HepG2 (cell line): Measurements from ENCODE around the gene ELP1. TPM values are rescaled to one million over a fixed set of nuclear protein-coding genes. Genes with fewer than 3 reads are reported as not detected.
A peak's percentile ranks its signal among the peaks of the same experiment; 100 is the strongest.

Source experiments
- AGO1 ChIP-seq: fragments of 200-400 bp; formaldehyde crosslinking; IDR thresholded peaks from 2 replicates; pipeline ENCODE4 v1.6.1; 2017; ENCODE audit warnings: mild to moderate bottlenecking, low read depth, low read length, moderate library complexity; ENCODE audit not compliant: poor library complexity, severe bottlenecking
- CHCHD3 ChIP-seq: sonication (generic); formaldehyde crosslinking; IDR thresholded peaks from 2 replicates; pipeline ENCODE4 v1.8.0; 2022; ENCODE audit warnings: mild to moderate bottlenecking, missing genetic modification reagents, moderate library complexity
- CREB1 ChIP-seq, 2 experiments: fragments of 450-650 bp in 1 of 2; IDR thresholded peaks; 2 replicates each; pipeline ENCODE4 v1.6.1; 2016 to 2017; ENCODE audit warnings: control low read depth in 1 of 2, mild to moderate bottlenecking in 1 of 2, missing compliant biosample characterization in 1 of 2, missing genetic modification characterization in 1 of 2
- FOXA3 ChIP-seq: IDR thresholded peaks from 2 replicates; pipeline ENCODE4 v1.6.1; 2016; ENCODE audit warnings: missing genetic modification reagents, missing compliant biosample characterization
- KLF16 ChIP-seq, 2 experiments: sonication (generic) in 1 of 2; formaldehyde crosslinking in 1 of 2; IDR thresholded peaks; 2 replicates each; pipeline versions ENCODE4 v1.6.1 to v1.8.0; 2016 to 2023; ENCODE audit warnings: missing genetic modification reagents in 2 of 2, missing compliant biosample characterization in 1 of 2
- MIER2 ChIP-seq: IDR thresholded peaks from 2 replicates; pipeline ENCODE4 v1.6.1; 2016; ENCODE audit warnings: missing biosample characterization, missing genetic modification reagents
- NFE2 ChIP-seq: sonication (generic); formaldehyde crosslinking; IDR thresholded peaks from 2 replicates; pipeline ENCODE4 v1.4.0; 2020; ENCODE audit warnings: missing genetic modification reagents
- SOX13 ChIP-seq, 3 experiments: fragments of 450-650 bp in 1 of 3; sonication (generic) in 1 of 3; formaldehyde crosslinking in 1 of 3; IDR thresholded peaks in 2 of 3; conservative IDR thresholded peaks in 1 of 3; 2 replicates each; pipeline versions ENCODE4 v1.5.0 to v1.6.1; 2016 to 2020; ENCODE audit warnings: antibody characterized with exemption in 1 of 3, mild to moderate bottlenecking in 1 of 3, missing compliant biosample characterization in 1 of 3, missing genetic modification reagents in 1 of 3, moderate library complexity in 1 of 3
- SOX6 ChIP-seq, 2 experiments: fragments of 450-650 bp in 1 of 2; sonication (generic) in 1 of 2; formaldehyde crosslinking in 1 of 2; IDR thresholded peaks; 2 replicates each; pipeline versions ENCODE4 v1.4.0 to v1.6.1; 2017 to 2020; ENCODE audit warnings: antibody characterized with exemption in 1 of 2, mild to moderate bottlenecking in 1 of 2, missing genetic modification reagents in 1 of 2
- SRSF4 ChIP-seq: fragments of 200-400 bp; formaldehyde crosslinking; IDR thresholded peaks from one replicate; pipeline ENCODE4 v1.6.1; 2018; ENCODE audit warnings: mild to moderate bottlenecking, low read depth, low read length, moderate library complexity; ENCODE audit not compliant: poor library complexity, severe bottlenecking
- TCF7 ChIP-seq: sonication (generic); IDR thresholded peaks from 2 replicates; pipeline ENCODE4 v1.6.1; 2016; ENCODE audit warnings: antibody characterized with exemption, low read depth
- TOPORS ChIP-seq: sonication (generic); formaldehyde crosslinking; IDR thresholded peaks from 2 replicates; pipeline ENCODE4 v1.8.0; 2023; ENCODE audit warnings: mild to moderate bottlenecking, missing genetic modification reagents
- ZBTB21 ChIP-seq: sonication (generic); formaldehyde crosslinking; IDR thresholded peaks from 2 replicates; pipeline ENCODE4 v1.4.0; 2020; ENCODE audit warnings: missing genetic modification reagents
- ZFP36 ChIP-seq: fragments of 150-350 bp; IDR thresholded peaks from 2 replicates; pipeline ENCODE4 v1.6.1; 2018; ENCODE audit warnings: borderline replicate concordance, low read length, low read depth; ENCODE audit not compliant: partially characterized antibody
- ZMYM4 ChIP-seq: sonication (generic); formaldehyde crosslinking; IDR thresholded peaks from 2 replicates; pipeline ENCODE4 v1.8.1; 2023; ENCODE audit warnings: mild to moderate bottlenecking, missing genetic modification reagents
- ZNF24 ChIP-seq: fragments of 450-650 bp; IDR thresholded peaks from 2 replicates; pipeline ENCODE4 v1.6.1; 2017; ENCODE audit warnings: antibody characterized with exemption, mild to moderate bottlenecking
- ZNF660 ChIP-seq: sonication (generic); formaldehyde crosslinking; IDR thresholded peaks from 2 replicates; pipeline ENCODE4 v1.5.1; 2020; ENCODE audit warnings: mild to moderate bottlenecking, low read depth, missing genetic modification reagents, borderline replicate concordance
- ZNF7 ChIP-seq: IDR thresholded peaks from 2 replicates; pipeline ENCODE4 v1.6.1; 2016; ENCODE audit warnings: missing biosample characterization, missing genetic modification reagents
- polyA plus RNA-seq, 8 experiments: library from polyadenylated mRNA; depleted of rRNA in 3 of 8; stranded (reverse) in 7 of 8; unstranded in 1 of 8; fragments of >200 nt; fragmentation: Illumina TruSeq in 4 of 8; extraction: Trizol in 4 of 8; gene quantifications; 2 replicates each; pipeline versions ENCODE4 v1.2.1 to v1.2.3, GENCODE V29; 2011 to 2016; ENCODE audit warnings: low read depth in 4 of 8, missing spikeins in 1 of 8, mixed read lengths in 1 of 8; ENCODE audit not compliant: insufficient read depth in 1 of 8
- total RNA-seq, 5 experiments: library from RNA; depleted of rRNA; stranded (reverse); fragments of >200 nt; fragmentation: Illumina TruSeq; extraction: Trizol; gene quantifications; 2 replicates each; pipeline ENCODE4 v1.2.3, GENCODE V29; 2016; ENCODE audit warnings: low read depth in 1 of 5
- TF ChIP-seq, protein P1 (sequence below): sonication (generic); formaldehyde crosslinking; IDR thresholded peaks from 2 replicates; pipeline ENCODE4 v1.8.0; 2022; ENCODE audit warnings: low read depth, missing genetic modification reagents
- TF ChIP-seq, protein P2 (sequence below): sonication (generic); formaldehyde crosslinking; IDR thresholded peaks from 2 replicates; pipeline ENCODE4 v1.4.0; 2020; ENCODE audit warnings: mild to moderate bottlenecking, missing genetic modification reagents, borderline replicate concordance
- TF ChIP-seq, protein P3 (sequence below): sonication (generic); formaldehyde crosslinking; IDR thresholded peaks from 2 replicates; pipeline ENCODE4 v1.4.0; 2020; ENCODE audit warnings: missing genetic modification reagents, low read depth, mild to moderate bottlenecking, borderline replicate concordance

ELP1 gene
- total and polyA plus RNA-seq, 2 of the 13 experiments (the other 11 are each of a cell fraction or from before 2014, with no cell fraction given), result 157 to 275 TPM

DNA sequence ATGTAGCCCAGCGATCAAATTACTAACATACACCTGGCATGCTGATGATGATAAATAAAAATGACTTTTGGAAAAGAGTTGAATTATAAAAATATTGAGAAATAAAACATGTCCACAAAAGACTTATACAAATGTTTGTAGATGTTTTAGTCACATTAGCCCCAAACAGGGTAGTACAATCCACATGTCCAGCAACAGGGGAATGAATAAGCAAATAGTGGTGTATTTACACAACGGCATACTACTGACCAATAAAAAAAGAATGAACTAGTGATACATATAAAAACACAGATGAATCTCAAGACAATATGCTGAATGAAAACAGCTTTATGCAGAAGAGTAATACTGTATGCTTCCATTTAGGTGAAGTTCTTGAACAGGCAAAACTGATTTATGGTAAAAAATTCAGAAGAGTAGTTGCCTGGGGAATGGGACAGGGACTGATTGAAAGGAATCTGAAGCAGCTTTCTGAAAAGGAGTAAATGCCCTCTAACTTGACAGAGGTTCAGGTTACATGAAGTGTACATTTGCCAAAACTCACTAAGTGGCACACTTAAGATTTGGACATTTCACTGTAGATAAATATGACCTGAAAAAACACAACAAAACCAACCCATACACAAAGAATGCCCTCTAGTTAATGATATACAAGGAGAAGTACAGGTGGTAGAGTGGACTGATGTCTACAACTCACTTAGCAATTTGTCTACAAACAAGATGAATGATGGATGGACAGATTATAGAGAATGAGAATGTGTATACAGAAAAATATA is 36.4 kb downstream of the ELP1 start (continued):
- TF ChIP-seq ZBTB21 (CRISPR knock-in tag), result no peak
- TF ChIP-seq, protein P1, sequence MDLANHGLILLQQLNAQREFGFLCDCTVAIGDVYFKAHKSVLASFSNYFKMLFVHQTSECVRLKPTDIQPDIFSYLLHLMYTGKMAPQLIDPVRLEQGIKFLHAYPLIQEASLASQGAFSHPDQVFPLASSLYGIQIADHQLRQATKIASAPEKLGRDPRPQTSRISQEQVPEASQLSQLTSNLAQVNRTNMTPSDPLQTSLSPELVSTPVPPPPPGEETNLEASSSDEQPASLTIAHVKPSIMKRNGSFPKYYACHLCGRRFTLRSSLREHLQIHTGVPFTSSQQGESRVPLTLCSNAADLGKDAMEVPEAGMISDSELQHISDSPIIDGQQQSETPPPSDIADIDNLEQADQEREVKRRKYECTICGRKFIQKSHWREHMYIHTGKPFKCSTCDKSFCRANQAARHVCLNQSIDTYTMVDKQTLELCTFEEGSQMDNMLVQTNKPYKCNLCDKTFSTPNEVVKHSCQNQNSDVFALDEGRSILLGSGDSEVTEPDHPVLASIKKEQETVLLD, result no peak
- TF ChIP-seq SOX6 (IDR thresholded peaks at IDR 0.05), result no peak
- peak; percentile 38; the same call in 1 of the 2 replicates for TF ChIP-seq SOX6 (CRISPR knock-in tag; IDR thresholded peaks at IDR 0.05)
- no peak for TF ChIP-seq CHCHD3 (CRISPR knock-in tag)
- TF ChIP-seq TCF7, result no peak
- no peak for TF ChIP-seq ZNF24
- no peak for TF ChIP-seq CREB1 (IDR thresholded peaks at IDR 0.05)
- peak; percentile 20; the same call in 1 of the 2 replicates for TF ChIP-seq CREB1 (CRISPR knock-in tag; IDR thresholded peaks at IDR 0.05)
- TF ChIP-seq, protein P2, sequence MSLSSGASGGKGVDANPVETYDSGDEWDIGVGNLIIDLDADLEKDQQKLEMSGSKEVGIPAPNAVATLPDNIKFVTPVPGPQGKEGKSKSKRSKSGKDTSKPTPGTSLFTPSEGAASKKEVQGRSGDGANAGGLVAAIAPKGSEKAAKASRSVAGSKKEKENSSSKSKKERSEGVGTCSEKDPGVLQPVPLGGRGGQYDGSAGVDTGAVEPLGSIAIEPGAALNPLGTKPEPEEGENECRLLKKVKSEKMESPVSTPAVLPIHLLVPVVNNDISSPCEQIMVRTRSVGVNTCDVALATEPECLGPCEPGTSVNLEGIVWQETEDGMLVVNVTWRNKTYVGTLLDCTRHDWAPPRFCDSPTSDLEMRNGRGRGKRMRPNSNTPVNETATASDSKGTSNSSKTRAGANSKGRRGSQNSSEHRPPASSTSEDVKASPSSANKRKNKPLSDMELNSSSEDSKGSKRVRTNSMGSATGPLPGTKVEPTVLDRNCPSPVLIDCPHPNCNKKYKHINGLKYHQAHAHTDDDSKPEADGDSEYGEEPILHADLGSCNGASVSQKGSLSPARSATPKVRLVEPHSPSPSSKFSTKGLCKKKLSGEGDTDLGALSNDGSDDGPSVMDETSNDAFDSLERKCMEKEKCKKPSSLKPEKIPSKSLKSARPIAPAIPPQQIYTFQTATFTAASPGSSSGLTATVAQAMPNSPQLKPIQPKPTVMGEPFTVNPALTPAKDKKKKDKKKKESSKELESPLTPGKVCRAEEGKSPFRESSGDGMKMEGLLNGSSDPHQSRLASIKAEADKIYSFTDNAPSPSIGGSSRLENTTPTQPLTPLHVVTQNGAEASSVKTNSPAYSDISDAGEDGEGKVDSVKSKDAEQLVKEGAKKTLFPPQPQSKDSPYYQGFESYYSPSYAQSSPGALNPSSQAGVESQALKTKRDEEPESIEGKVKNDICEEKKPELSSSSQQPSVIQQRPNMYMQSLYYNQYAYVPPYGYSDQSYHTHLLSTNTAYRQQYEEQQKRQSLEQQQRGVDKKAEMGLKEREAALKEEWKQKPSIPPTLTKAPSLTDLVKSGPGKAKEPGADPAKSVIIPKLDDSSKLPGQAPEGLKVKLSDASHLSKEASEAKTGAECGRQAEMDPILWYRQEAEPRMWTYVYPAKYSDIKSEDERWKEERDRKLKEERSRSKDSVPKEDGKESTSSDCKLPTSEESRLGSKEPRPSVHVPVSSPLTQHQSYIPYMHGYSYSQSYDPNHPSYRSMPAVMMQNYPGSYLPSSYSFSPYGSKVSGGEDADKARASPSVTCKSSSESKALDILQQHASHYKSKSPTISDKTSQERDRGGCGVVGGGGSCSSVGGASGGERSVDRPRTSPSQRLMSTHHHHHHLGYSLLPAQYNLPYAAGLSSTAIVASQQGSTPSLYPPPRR (CRISPR knock-in tag), result 0 out of 2 replicates have a peak, but pooled peaks have one; percentile 15
- TF ChIP-seq, protein P3, sequence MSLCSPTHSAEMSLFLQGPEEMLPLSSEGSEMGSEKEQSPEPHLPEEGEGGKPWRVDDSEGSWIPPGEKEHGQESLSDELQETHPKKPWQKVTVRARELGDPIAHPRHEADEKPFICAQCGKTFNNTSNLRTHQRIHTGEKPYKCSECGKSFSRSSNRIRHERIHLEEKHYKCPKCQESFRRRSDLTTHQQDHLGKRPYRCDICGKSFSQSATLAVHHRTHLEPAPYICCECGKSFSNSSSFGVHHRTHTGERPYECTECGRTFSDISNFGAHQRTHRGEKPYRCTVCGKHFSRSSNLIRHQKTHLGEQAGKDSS (CRISPR knock-in tag), result no peak
- no peak for TF ChIP-seq ZNF660 (CRISPR knock-in tag)
- TF ChIP-seq ZFP36, result no peak
- TF ChIP-seq MIER2 (CRISPR knock-in tag), result no peak
- no peak for TF ChIP-seq AGO1
- no peak for TF ChIP-seq SOX13 (IDR thresholded peaks at IDR 0.05)
- TF ChIP-seq SOX13 (CRISPR knock-in tag; conservative IDR thresholded peaks at IDR 0.05 in 1 of 2, IDR thresholded peaks at IDR 0.05 in 1 of 2), result peak in 1 of 2 experiments; percentile 38; a peak in 1 of 4 replicates
- peak; percentile 42; the same call in 1 of the 2 replicates for TF ChIP-seq FOXA3 (CRISPR knock-in tag)
- no peak for TF ChIP-seq ZMYM4 (CRISPR knock-in tag)
- no peak for TF ChIP-seq TOPORS
- TF ChIP-seq SRSF4, result no peak
- TF ChIP-seq KLF16 (CRISPR knock-in tag; IDR thresholded peaks at IDR 0.05), result peak in 1 of 2 experiments; percentile 32; a peak in 1 of 4 replicates
- no peak for TF ChIP-seq NFE2 (CRISPR knock-in tag)
- no peak for TF ChIP-seq ZNF7 (CRISPR knock-in tag)
